BJ (cell line): ENCODE data around the gene UGGT2. TPM values are rescaled to one million over a fixed set of nuclear protein-coding genes. Genes with fewer than 3 reads are reported as not detected.
"Not testable (repeated sequence)": the region's sequence is repeated elsewhere in the genome, so short reads cannot be mapped to it uniquely, and the experiment has no call there.

ENCODE experiments used
- CTCF ChIA-PET: fragments of 350-600 bp; formaldehyde crosslinking; extraction: SDS; loops from one replicate; lab custom pipeline; 2021; ENCODE audit warnings: antibody characterized with exemption, inconsistent platforms; lab: Yijun Ruan, JAX
- POLR2A ChIA-PET: fragments of 300-600 bp; sonication (Branson Sonifier 250); formaldehyde crosslinking; extraction: SDS; loops from one replicate; lab custom pipeline; 2021; ENCODE audit warnings: antibody characterized with exemption; lab: Charles Lee
- DNase-seq: peaks from one replicate; pipeline ENCODE4 v3.0.0-alpha.2; 2011; ENCODE audit warnings: low read depth
- H3K27me3 ChIP-seq: 2 replicates; pipeline ENCODE4 v1.6.0; 2011; ENCODE audit warnings: low read length; ENCODE audit not compliant: control insufficient read depth, insufficient read depth
- H3K36me3 ChIP-seq: 2 replicates; pipeline ENCODE4 v1.5.1; 2011; ENCODE audit warnings: low read length; ENCODE audit not compliant: control insufficient read depth, insufficient read depth
- H3K4me3 ChIP-seq: 2 replicates; pipeline ENCODE4 v1.5.1; 2011; ENCODE audit warnings: low read depth, mild to moderate bottlenecking, control low read depth, low read length
- CTCF ChIP-seq: IDR thresholded peaks from 2 replicates; pipeline ENCODE4 v1.5.1; 2011; ENCODE audit warnings: low read depth, mild to moderate bottlenecking, control low read depth, inconsistent platforms, low read length, moderate library complexity; ENCODE audit not compliant: insufficient read depth
- polyA plus RNA-seq: library from polyadenylated mRNA; depleted of rRNA; stranded (reverse); fragments of >200 nt; gene quantifications from 2 replicates; pipeline ENCODE4 v1.2.3, GENCODE V29; 2011

Gene UGGT2
- polyA plus RNA-seq, 1 experiment = 20.2 TPM

- DNase-seq = no peak
- no peaks in the 10 kb centered on the region for H3K27me3 ChIP-seq
- ChIA-PET CTCF (interaction anchor here (1.3 to 2.5 kb wide), 3 partner anchors 10 to 49 kb away, joined by 4 to 5 read pairs (median 5); no protein-coding TSS in a partner anchor), POLR2A (no interaction called here)
- no peak for TF ChIP-seq CTCF
- no peak overlapping the region for H3K4me3 ChIP-seq
- no peaks in the 10 kb centered on the region for H3K36me3 ChIP-seq
These were observed 15.5 kb upstream of the UGGT2 start for GRCh38 chr13:96068729-96069128.

- H3K36me3 ChIP-seq = no peaks in the 10 kb centered on the region
- CTCF ChIA-PET = interaction anchor here (1.1 kb wide), 1 partner anchor 9 kb away, joined by 4 read pairs; no protein-coding TSS in a partner anchor
- TF ChIP-seq CTCF = no peak
- POLR2A ChIA-PET = no interaction called here
- H3K27me3 ChIP-seq = no peaks in the 10 kb centered on the region; the same call in 1 of the 2 replicates
- H3K4me3 ChIP-seq = no peak overlapping the region
- DNase-seq = no peak
These were observed 12.6 kb upstream of the UGGT2 start for GRCh38 chr13:96065849-96066248.

- CTCF ChIA-PET = interaction anchor here (1.0 to 1.5 kb wide), 4 partner anchors 19 to 33 kb away, joined by 4 to 7 read pairs (median 4); no protein-coding TSS in a partner anchor
- POLR2A ChIA-PET = interaction anchor here (0.6 kb wide), 3 partner anchors 12 to 762 kb away, joined by 3 to 4 read pairs (median 3); no protein-coding TSS in a partner anchor
These were observed 572 bp downstream of the UGGT2 start for GRCh38 chr13:96052656-96053002.

GRCh38 chr13:96051946-96052345 is 1.3 kb downstream of the UGGT2 start:
- POLR2A ChIA-PET, H3K4me3 ChIP-seq, DNase-seq, H3K27me3 ChIP-seq, H3K36me3 ChIP-seq: not testable (repeated sequence)
- CTCF ChIA-PET = interaction anchor here (1.0 to 1.5 kb wide), 3 partner anchors 19 to 32 kb away, joined by 4 to 7 read pairs (median 4); no protein-coding TSS in a partner anchor

More at GRCh38 chr13:96052656-96053002, 572 bp downstream of the UGGT2 start:
- no peaks in the 10 kb centered on the region; the same call in 1 of the 2 replicates for H3K27me3 ChIP-seq
- no peaks in the 10 kb centered on the region for H3K36me3 ChIP-seq
- no peak for TF ChIP-seq CTCF
- peak overlapping the region; percentile 94 for H3K4me3 ChIP-seq
- DNase-seq = peak; percentile 7

- POLR2A ChIA-PET, H3K27me3 ChIP-seq, CTCF ChIA-PET, DNase-seq, H3K36me3 ChIP-seq, H3K4me3 ChIP-seq: not testable (repeated sequence)
These were observed 1.7 kb downstream of the UGGT2 start for GRCh38 chr13:96051491-96051890.

- CTCF ChIA-PET, H3K4me3 ChIP-seq, H3K36me3 ChIP-seq, POLR2A ChIA-PET, H3K27me3 ChIP-seq, DNase-seq: not testable (repeated sequence)
These were observed 2.2 kb downstream of the UGGT2 start for GRCh38 chr13:96050955-96051354.

- DNase-seq, POLR2A ChIA-PET, H3K27me3 ChIP-seq, H3K36me3 ChIP-seq, H3K4me3 ChIP-seq: not testable (repeated sequence)
- CTCF ChIA-PET = interaction anchor here (1.4 kb wide), 1 partner anchor 11 kb away, joined by 3 read pairs; no protein-coding TSS in a partner anchor
These were observed 6.6 kb downstream of the UGGT2 start for GRCh38 chr13:96046449-96047126.
